ENCODE results near the gene RPS19BP1. TPM values are rescaled to one million over a fixed set of nuclear protein-coding genes. Genes with fewer than 3 reads are reported as not detected.

RPS19BP1 gene, protein sequence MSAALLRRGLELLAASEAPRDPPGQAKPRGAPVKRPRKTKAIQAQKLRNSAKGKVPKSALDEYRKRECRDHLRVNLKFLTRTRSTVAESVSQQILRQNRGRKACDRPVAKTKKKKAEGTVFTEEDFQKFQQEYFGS
- polyA plus RNA-seq (2013, experiment 1 of 2; ENCODE audit: insufficient read length) = 65.7 TPM
- polyA plus RNA-seq (2013, experiment 2 of 2; ENCODE audit: insufficient read length) = 61.0 TPM

- DNase-seq = peak; percentile 99
These were observed at the start of gene RPS19BP1 for GRCh38 chr22:39532215-39533073. TSS of gene RPS19BP1 (minus strand) at chr22:39532748. CDS start at chr22:39532738, 10 bp downstream.

- no peak for DNase-seq
These were observed 48.8 kb upstream of the RPS19BP1 start for GRCh38 chr22:39581303-39581702.

- no peak for DNase-seq
These were observed 48.2 kb upstream of the RPS19BP1 start for GRCh38 chr22:39580795-39581194.

DNA sequence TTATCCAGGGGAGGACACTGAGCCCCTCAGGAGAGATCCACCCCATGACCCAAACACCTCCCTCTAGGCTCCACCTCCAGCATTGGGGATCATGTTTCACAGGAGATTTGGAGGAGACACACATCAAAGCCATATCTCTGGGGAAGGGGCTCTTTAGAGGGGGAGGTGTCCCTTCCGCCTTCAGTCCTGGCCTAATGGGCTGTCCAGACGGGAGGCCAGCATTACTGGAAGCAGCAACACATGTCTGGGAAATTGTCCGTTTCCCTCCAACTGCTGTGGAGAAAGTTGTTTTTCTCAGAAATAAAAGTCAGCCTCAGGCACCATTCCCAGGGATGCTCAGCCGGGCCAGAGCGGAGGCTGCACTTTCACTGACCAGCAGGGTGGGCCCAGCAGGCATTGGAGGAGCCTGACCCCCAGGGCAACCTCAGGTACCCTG lies 47.5 kb upstream of the RPS19BP1 start:
- no peak for DNase-seq

DNA sequence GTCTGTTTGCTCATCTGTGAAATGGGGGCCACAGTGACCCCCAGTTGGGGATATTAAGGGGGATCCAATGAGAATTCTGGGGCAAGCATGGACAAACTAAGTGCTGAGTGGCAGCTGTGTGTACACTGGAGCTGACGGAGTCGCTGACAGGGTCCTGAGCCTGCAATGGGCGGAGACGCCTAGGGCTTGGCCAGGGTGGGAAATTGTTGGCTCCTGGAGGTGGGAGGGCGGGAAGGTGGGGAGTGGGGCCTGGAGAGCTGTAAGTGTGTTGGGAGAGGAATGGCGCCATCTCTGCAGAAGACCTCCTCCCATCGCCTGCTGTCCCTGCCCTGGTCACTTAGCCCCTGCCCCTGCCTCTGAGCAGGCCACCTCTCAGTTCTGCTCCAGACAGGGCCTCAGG lies 45.4 kb upstream of the RPS19BP1 start:
- no peak for DNase-seq

DNA sequence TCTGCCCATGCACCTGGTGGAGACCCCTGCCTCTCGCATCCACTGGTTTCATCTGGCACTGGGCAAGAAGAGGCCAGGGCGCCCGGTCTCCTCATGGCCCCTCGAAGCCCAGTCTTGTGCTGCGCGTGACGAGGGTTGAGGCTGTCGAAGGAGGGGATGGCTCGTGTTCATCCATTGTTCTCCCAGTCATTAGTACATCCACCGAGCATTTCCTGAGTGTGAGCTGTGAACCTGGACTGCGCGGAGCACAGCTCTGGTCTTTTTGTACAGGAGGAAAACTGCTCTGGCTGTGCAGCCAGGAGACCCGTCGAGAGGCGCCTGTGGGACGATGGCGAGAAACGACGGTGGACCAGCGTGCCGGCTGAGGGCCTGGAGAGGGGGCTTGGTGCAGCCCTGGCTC lies 44.8 kb upstream of the RPS19BP1 start:
- no peak for DNase-seq

GRCh38 chr22:39576027-39576426 lies 43.5 kb upstream of the RPS19BP1 start:
- no peak for DNase-seq

DNA sequence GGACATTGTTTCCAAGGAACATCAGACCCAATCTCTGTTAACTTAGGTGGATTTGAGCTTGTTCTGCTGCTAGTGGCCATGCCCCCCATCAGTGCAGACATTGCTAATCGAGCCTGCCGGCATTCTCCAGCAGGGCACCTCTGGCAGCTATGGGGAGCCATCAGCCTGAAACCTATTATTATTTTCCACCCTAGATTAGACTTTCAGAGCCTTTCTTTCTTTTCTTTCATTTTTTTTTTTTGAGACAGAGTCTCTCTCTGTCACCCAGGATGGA lies 42.9 kb upstream of the RPS19BP1 start:
- DNase-seq = no peak

DNA sequence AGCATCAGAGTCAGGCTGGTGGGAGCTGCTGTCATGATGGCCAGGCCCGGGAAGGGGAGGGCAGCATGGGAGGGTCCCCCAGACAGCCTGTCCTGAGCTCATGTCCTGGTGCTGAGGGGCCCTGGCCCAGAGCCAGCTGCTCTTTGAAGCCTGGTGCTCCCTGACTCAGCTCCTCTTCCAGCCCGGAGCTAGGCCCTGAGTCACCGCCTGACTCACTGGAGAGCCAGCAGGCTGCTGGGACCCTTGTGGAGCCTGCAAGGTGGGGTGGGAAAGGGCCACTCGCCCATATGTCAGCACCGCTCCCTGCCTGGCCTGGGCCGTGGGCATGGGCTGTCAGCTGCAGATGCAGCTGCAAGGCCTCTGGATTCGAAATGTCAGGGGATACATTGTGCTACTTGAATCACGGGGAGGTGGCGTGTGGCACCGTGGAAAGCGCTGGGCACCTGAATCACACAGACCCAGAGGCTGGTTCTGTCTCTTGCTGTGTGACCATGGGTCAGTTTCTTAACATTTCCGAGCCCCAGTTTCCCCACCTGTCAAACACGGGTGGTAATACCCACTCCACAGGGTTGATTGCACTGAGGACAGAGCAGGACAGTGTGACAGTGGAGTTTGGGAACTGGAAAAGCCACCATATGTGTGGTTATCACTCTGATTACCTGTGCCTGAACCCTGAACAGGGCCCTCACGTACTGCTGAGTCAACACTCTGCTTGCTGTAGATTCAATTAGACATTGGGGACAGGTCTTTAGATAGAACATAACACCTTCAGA lies 42.4 kb upstream of the RPS19BP1 start:
- peak; percentile 91 for DNase-seq

- no peak for DNase-seq
These were observed 39.0 kb upstream of the RPS19BP1 start for GRCh38 chr22:39571538-39571937.

- DNase-seq = no peak
These were observed 38.1 kb upstream of the RPS19BP1 start, which contains the start of gene CACNA1I for GRCh38 chr22:39570665-39571064. TSS of gene CACNA1I (plus strand) at chr22:39570753. CDS start at chr22:39570753, 0 bp downstream.

DNA sequence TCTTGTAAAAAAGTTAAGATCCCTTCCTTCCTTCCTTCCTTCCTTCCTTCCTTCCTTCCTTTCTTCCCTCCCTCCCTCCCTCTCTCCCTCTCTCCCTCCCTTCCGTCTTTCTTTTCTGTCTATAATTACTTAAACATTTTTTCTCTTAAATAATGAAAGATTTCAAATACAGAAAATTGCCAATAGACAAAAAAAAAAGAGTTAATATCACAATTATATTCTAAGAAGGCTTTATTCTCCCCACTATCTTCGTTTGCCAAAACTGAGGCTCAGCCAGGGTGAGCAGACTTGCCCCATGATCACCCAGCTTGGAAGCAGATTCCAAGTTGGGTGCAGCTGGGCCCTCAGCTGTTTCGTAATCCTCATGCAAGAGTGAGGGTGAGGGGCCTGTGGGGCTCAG lies 37.7 kb upstream of the RPS19BP1 start:
- no peak for DNase-seq

GRCh38 chr22:39569066-39569465 lies 36.5 kb upstream of the RPS19BP1 start:
- DNase-seq = no peak

DNA sequence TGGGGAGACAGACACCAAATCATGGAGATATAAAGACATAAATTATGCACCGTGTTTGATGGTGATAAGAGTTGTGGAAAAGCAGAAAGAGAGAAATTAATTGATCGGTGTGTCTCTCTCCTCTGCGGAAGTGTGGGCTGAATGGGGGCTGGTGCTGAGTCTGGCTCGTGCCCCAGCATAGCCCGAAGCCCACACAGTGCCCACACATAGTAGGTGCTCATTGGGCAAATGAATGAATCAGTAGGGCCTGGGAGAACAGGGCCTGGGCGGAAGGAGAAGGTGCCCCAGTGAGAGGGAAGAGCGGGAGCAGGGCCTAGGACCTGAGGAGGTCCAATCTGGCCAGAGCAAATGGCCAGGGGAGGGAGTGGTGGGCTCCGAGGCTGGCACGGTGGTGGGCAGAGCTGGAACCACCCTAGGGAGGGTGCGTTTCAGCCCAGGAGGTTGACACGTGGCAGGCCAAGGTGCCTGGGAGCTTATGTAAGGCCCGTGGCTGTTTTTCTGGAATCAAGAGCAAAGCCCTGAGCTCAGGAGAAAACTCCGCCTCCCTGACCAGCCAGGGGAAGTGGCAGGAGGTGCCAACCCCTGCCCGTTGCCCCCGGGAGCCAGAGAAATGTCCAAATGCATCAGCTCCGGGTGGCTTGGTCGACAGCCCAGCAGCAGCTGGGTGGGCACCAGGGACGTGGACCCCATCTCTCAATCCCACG lies 35.9 kb upstream of the RPS19BP1 start:
- no peak for DNase-seq

DNA sequence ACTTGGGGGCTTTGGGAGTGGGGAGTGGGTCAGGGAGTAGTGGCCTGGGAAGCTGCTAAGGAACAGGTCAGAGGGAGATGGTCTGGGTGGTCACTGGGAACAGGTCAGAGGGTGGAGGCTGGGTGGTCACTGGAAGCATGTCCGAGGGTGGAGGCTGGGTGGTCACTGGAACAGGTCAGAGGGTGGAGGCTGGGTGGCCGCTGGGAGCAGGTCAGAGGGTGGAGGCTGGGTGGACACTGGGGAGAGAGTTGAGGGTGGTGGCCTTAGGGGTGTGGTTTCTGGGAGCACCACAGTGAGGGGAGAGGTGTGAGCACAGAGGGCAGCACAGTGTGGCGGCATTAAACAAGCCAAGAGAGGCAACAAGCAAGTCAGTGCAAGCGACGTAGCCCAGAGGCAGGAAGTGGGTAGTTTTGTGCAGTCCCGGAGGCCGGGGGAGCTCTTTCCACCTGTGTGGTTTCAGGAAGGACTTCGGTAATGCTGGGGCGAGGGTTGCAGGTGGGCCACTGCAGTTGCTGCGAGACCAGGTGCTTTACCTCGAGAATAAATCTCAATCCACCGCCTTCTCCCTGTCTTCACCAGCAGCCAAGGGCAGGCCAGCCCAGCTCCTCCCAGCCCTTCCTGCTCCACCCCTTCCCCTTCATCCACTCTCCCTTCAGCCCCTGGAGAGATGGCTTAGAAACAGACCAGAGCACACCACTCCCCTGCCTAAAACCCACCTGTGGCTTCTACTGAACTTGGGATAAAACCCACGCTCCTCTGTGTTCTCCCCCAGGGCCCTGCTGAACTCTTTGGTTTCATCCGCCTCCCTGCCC lies 34.8 kb upstream of the RPS19BP1 start:
- DNase-seq = no peak

- DNase-seq = no peak
These were observed 32.9 kb upstream of the RPS19BP1 start for GRCh38 chr22:39565414-39565944.

DNA sequence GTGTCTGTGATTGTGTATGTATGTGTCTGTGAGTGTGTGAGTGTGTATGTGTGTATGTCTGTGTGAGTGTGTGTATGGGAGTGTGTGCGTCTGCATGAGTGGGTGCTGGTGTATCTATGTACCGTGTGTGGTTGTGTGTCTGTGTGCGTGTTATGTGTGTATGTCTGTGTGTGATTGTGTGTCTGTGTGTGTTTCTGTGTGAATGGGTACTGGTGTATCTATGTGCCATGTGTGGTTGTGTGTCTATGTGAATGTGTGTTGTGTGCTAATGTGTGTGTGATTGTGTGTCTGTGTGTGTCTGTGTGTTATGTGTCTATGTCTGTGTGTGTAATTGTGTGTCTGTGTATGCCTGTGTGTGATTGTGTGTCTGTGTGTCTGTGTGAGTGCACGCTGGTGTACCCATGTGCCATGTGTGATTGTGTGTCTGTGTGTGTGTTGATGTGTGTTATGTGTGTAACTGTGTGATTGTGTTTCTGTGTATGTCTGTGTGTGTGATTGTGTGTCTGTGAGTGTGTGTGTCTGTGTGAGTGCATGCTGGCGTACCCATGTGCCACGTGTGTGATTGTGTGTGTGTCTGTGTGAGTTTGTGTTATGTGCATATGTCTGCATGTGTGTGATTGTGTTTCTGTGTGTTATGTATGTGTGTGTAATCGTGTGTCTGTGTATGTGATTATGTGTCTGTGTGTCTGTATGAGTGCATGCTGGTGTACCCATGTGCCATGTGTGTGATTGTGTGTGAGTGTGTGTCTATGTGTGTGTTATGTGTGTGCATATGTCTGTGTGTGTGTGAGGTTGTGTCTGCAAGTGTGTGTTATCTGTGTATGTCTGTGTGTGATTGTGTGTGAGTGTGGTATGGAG lies 31.3 kb upstream of the RPS19BP1 start:
- DNase-seq = no peak

DNA sequence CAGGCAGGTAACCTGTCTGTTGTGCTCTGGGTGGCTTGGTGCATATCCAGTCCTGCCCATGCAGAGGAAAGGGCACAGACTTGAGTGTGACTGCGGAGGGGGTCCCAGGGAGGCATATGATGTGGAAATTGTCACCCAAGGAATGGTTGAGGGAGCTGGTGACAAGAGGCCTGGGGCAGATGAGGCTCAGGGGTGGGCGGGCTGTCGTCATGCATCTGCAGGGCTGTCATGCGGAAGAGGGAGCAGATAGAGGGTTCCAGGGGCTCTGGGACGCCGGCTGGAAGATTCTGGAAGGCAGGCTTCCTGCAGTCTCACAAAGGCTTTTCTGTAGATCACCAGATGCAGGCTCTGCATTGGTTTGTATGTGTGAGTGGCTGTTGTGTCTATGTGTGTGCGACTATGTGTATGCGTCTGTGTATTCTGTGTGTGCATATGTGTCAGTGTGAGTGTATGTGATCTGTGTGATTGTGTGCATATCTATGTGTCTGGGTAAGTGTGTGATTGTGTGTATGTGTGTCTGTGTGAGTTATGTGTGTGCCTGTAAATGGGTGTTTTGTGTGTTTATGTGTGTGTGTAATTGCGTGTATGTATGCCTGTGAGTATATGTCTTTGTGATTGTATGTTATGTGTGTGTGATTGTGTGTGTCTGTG lies 30.4 kb upstream of the RPS19BP1 start:
- no peak for DNase-seq

GRCh38 chr22:39560127-39560526 lies 27.6 kb upstream of the RPS19BP1 start:
- DNase-seq = no peak
